GM13976 (cell line): ENCODE results near the gene LSAMP.

Source experiments
- DNase-seq: peaks from one replicate; pipeline ENCODE4 v3.0.0; 2012; ENCODE audit warnings: low spot score
- CTCF ChIP-seq: IDR thresholded peaks from 2 replicates; pipeline ENCODE4 v1.5.1; 2012; ENCODE audit warnings: borderline replicate concordance, mild to moderate bottlenecking; ENCODE audit not compliant: insufficient read depth; ENCODE audit errors: extremely low read depth, missing control alignments, control extremely low read depth
- in situ Hi-C: fragments of 300-500 bp; cut with MboI; formaldehyde crosslinking; loops from one replicate; pipeline ENCODE4 v1.12.0; 2022; ENCODE audit warnings: low sequenced_read_pairs, mixed read lengths, inconsistent platforms; ENCODE audit not compliant: unreplicated experiment

The LSAMP gene

DNA sequence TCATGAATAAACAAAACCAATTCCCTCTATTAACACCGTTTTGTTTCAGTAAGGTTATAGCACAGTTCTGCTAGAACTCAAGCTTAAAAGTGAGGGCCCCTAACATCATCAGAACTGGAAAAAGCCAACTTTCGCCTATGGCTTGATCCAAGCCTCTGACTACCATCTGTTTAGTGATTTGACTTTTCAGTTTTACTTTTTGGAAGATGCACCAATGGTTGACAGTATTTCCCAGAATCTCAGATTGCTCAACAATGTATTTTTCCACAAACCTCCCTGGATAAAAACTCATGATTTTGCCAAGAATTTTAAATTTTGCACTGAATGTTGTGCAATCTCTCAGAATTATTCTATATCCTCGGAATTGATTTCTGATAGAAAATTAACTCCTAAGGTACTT, 190.7 kb downstream of the LSAMP start:
- in situ Hi-C loops = no loop called here
- no peak for DNase-seq

DNA sequence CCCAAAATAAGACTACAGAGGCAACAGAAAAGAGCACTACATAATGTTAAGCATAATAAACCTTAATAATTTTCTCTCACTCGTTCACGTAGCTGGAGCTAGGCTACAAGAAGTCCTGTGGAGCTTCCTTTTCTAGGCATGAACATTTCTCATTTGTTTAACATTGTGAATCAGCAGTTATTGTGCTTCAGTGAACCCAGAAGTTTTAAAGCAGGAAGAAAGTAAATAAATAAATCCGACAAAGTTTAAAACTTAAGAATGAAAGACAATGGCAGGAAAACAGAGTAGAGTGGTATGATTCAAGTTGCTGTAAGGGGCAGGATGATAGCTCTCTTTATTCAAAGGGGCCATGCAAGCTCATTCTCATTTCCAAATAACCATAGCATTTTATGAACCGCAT, 191.8 kb downstream of the LSAMP start:
- in situ Hi-C loops = no loop called here
- TF ChIP-seq CTCF = no peak
- DNase-seq = no peak

More for the DNA sequence above, 190.7 kb downstream of the LSAMP start:
- no peak for TF ChIP-seq CTCF

GRCh38 chr3:116247605-116248004, 197.7 kb downstream of the LSAMP start:
- in situ Hi-C loops = no loop called here
- TF ChIP-seq CTCF = no peak
- no peak for DNase-seq

DNA sequence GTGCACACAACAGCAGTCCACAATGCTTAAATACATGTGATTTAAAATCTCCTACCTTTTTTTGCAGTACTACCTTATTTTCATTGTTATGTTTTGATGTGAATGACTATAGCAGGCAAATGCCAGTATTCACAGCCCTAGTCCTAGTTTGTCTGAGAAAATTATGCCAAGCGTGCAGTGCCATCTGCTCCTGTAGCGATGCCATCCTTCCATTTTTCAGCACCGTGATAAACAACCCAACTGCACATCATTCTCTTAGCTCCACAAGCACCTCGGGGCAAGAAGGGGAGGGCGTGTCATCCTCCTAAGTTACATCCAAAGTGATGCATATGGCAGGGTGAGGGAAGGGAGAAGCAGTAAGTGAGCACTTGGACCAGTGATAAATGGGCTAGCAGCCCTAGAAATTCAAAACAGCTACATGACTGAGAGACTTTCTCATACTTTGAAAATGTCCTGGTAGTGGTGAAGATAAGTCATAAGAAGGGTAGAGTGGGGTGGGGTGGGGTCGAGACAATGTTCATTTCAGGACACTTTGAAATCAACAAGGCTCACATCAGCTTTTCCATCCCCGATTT, 198.8 kb downstream of the LSAMP start:
- in situ Hi-C loops = no loop called here
- no peak for TF ChIP-seq CTCF

GRCh38 chr3:116242825-116243224, 202.5 kb downstream of the LSAMP start:
- no peak for DNase-seq
- in situ Hi-C loops = no loop called here

More for the DNA sequence above, 198.8 kb downstream of the LSAMP start:
- DNase-seq = no peak

DNA sequence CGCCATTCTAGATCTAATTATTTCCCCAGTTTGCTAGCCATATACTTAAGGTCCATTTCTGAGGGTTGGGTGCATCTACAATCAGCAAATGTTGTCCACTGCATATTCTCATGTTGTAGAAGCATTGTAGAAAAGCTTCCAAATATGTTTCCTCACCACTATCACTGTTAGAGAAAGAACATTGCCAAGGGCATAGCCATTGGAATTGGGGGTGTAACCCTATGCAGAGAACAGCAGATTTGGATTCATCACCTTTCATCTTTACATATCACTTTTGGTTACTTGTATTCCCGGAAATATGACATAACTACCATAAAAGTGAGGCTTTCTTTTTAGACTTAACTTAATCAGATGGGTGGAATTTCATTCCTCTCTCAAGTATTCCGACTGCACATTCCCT, 203.6 kb downstream of the LSAMP start:
- no peak for DNase-seq
- no peak for TF ChIP-seq CTCF
- in situ Hi-C loops = no loop called here

More at GRCh38 chr3:116242825-116243224, 202.5 kb downstream of the LSAMP start:
- TF ChIP-seq CTCF = no peak
